Esophagus muscularis mucosa (tissue), 4 donors: ENCODE data around the gene MRTFA. TPM values are rescaled to one million over a fixed set of nuclear protein-coding genes. Genes with fewer than 3 reads are reported as not detected.

ENCODE experiments used
- DNase-seq: peaks from one replicate; pipeline ENCODE4 v3.0.0-alpha.2; 2017; ENCODE audit errors: extremely low spot score
- H3K27ac ChIP-seq, 4 donors: fragments of 200-600 bp; sonication (generic); replicated peaks in 1 of 4; 1 replicate in 3 of 4; 2 replicates in 1 of 4; pipeline ENCODE4 v1.5.1; 2016 to 2019; ENCODE audit warnings: mild to moderate bottlenecking in 1 of 4
- H3K27me3 ChIP-seq, 4 donors: fragments of 200-600 bp; sonication (generic); one replicate each; pipeline versions ENCODE4 v1.5.1 to v1.6.0; 2016 to 2019
- H3K36me3 ChIP-seq, 4 donors: fragments of 200-600 bp; sonication (generic); one replicate each; pipeline ENCODE4 v1.5.1; 2016 to 2019
- H3K4me1 ChIP-seq, 4 donors: fragments of 200-600 bp; sonication (generic); one replicate each; pipeline ENCODE4 v1.5.1; 2016 to 2019
- H3K4me3 ChIP-seq, 4 donors: fragments of 200-600 bp; sonication (generic); 1 replicate in 2 of 4; 2 replicates in 2 of 4; pipeline ENCODE4 v1.5.1; 2016 to 2019; ENCODE audit warnings: mild to moderate bottlenecking in 4 of 4, moderate library complexity in 1 of 4
- H3K9me3 ChIP-seq, 4 donors: fragments of 200-600 bp; sonication (generic); 1 replicate in 3 of 4; 2 replicates in 1 of 4; pipeline ENCODE4 v1.5.1; 2016 to 2019
- CTCF ChIP-seq, 3 experiments: fragments of 200-600 bp in 2 of 3; fragments of 450-650 bp in 1 of 3; sonication (generic) in 2 of 3; IDR thresholded peaks; one replicate each; pipeline ENCODE4 v1.5.1; 2017 to 2019; ENCODE audit warnings: antibody characterized with exemption in 3 of 3, mild to moderate bottlenecking in 2 of 3, moderate library complexity in 1 of 3
- EP300 ChIP-seq: sonication (generic); formaldehyde crosslinking; IDR thresholded peaks from one replicate; pipeline ENCODE4 v1.6.1; 2017; ENCODE audit warnings: antibody characterized with exemption
- POLR2A ChIP-seq: fragments of 450-650 bp; IDR thresholded peaks from one replicate; pipeline ENCODE4 v1.6.1; 2017; ENCODE audit warnings: antibody characterized with exemption, moderate library complexity, mild to moderate bottlenecking, low read depth
- POLR2AphosphoS5 ChIP-seq, 2 donors: sonication (generic); formaldehyde crosslinking; IDR thresholded peaks; one replicate each; pipeline ENCODE4 v1.6.1; 2017; ENCODE audit warnings: antibody characterized with exemption in 2 of 2
- WGBS: methylation state at CpG from one replicate; pipeline ENCODE4 v1.1.5; 2018; 5-methylcytosine and 5-hydroxymethylcytosine counted together
- intact Hi-C: fragments of 100-400 bp; cut with DNase I; formaldehyde crosslinking; loops from one replicate; pipeline ENCODE4 v1.15.1; 2023
- total RNA-seq, 4 donors: library from RNA; depleted of rRNA; stranded (reverse); fragments of >200 nt; gene quantifications; one replicate each; pipeline versions ENCODE4 v1.1.0 to v1.2.1, GENCODE V29; 2016

The MRTFA gene
- total RNA-seq, 4 donors from 2014 or later: 55.6 to 88.7 (median 73.6) TPM

GRCh38 chr22:40680819-40681183, 44.3 kb upstream of the MRTFA start:
- Histone ChIP-seq H3K4me1 (peaks cover 17 to 27% (median 27%) of the 10 kb centered on the region in 4 donors), H3K36me3 (no peaks in the 10 kb centered on the region), H3K27me3 (peaks cover 0 to 22% (median 4%) of the 10 kb centered on the region in 4 donors), H3K27ac (no peak overlapping the region), H3K4me3 (no peak overlapping the region), H3K9me3 (no peaks in the 10 kb centered on the region)
- whole genome bisulfite sequencing: 94% methylated on average over 15 of the region's 15 CpGs
- intact Hi-C loops: loop anchor here (5.0 to 10.0 kb wide), 2 partner anchors 82 to 214 kb away; no protein-coding TSS in a partner anchor
- no peak for DNase-seq
- no peak for TF ChIP-seq POLR2AphosphoS5 (IDR thresholded peaks at IDR 0.05)
- no peak for TF ChIP-seq POLR2A
- no peak for TF ChIP-seq CTCF (IDR thresholded peaks at IDR 0.05)
- no peak for TF ChIP-seq EP300

- no peak for TF ChIP-seq POLR2A
- TF ChIP-seq CTCF (IDR thresholded peaks at IDR 0.05): no peak
- TF ChIP-seq POLR2AphosphoS5 (IDR thresholded peaks at IDR 0.05): no peak
- TF ChIP-seq EP300: no peak
- WGBS: 51% methylated on average over 9 of the region's 9 CpGs
- Histone ChIP-seq H3K9me3 (no peaks in the 10 kb centered on the region), H3K4me1 (peaks cover 17 to 27% (median 27%) of the 10 kb centered on the region in 4 donors), H3K27ac (no peak overlapping the region), H3K27me3 (peaks cover 0 to 22% (median 4%) of the 10 kb centered on the region in 4 donors), H3K4me3 (peak overlapping the region in 1 of 4 donors; percentile 35), H3K36me3 (no peaks in the 10 kb centered on the region)
- intact Hi-C loops: loop anchor here (5.0 to 10.0 kb wide), 2 partner anchors 82 to 215 kb away; no protein-coding TSS in a partner anchor
- no peak for DNase-seq
Observed at GRCh38 chr22:40679964-40680818, 43.7 kb upstream of the MRTFA start.

- no peak for DNase-seq
- intact Hi-C loops: no loop called here
- Histone ChIP-seq H3K36me3 (no peaks in the 10 kb centered on the region), H3K27ac (no peak within 1 kb of the TSS), H3K27me3 (peaks cover 0 to 22% (median 4%) of the 10 kb centered on the region in 4 donors), H3K4me1 (peaks cover 17 to 27% (median 27%) of the 10 kb centered on the region in 4 donors), H3K9me3 (no peaks in the 10 kb centered on the region), H3K4me3 (peak within 1 kb of the TSS; percentile 25 to 36 (median 32))
- TF ChIP-seq POLR2A: no peak
- no peak for TF ChIP-seq EP300
- TF ChIP-seq CTCF (IDR thresholded peaks at IDR 0.05): no peak
- no peak for TF ChIP-seq POLR2AphosphoS5 (IDR thresholded peaks at IDR 0.05)
- WGBS: 8% methylated on average over 20 of the region's 21 CpGs
Observed at GRCh38 chr22:40679249-40679963, 42.9 kb upstream of the MRTFA start, which contains the start of gene MCHR1. MCHR1 (plus strand) TSS chr22:40679484; CDS start chr22:40679653, 169 bp downstream.

- Histone ChIP-seq H3K9me3 (no peaks in the 10 kb centered on the region), H3K4me1 (peaks cover 17 to 27% (median 27%) of the 10 kb centered on the region in 4 donors), H3K4me3 (peak overlapping the region in 2 of 4 donors; percentile 25 to 35), H3K27me3 (peaks cover 0 to 22% (median 4%) of the 10 kb centered on the region in 4 donors), H3K27ac (no peak overlapping the region), H3K36me3 (no peaks in the 10 kb centered on the region)
- 76% methylated on average over 14 of the region's 14 CpGs for WGBS
- no peak for TF ChIP-seq CTCF (IDR thresholded peaks at IDR 0.05)
- intact Hi-C loops: no loop called here
- DNase-seq: no peak
Observed at GRCh38 chr22:40678493-40679248, 42.2 kb upstream of the MRTFA start.
